A375 (cell line): ENCODE data around the gene OR5H6. TPM values are rescaled to one million over a fixed set of nuclear protein-coding genes. Genes with fewer than 3 reads are reported as not detected.

ENCODE experiments used
- total RNA-seq: library from RNA; depleted of rRNA; stranded (reverse); fragments of >200 nt; shearing (Covaris generic); gene quantifications from 2 replicates; pipeline ENCODE4 v1.2.3, GENCODE V29; 2014; rRNA removed

The OR5H6 gene
- not detected in 2 replicates for total RNA-seq

GRCh38 chr3:98263944-98264343 lies at the start of gene OR5H6:
OR5H6 (plus strand) TSS chr3:98264244; CDS start chr3:98264333, 89 bp downstream.

GRCh38 chr3:98282205-98282604 lies 18.2 kb downstream of the OR5H6 start, which contains the start of gene OR5H2:
OR5H2 (plus strand) TSS chr3:98282505; CDS start chr3:98282903, 398 bp downstream.

Other genes with a start within 250 kb of the OR5H6 start
- not detected in 2 replicates for gene GABRR3, start 228.9 kb upstream of the OR5H6 start, total RNA-seq
- gene OR5AC2, start 177.1 kb upstream of the OR5H6 start, total RNA-seq = not detected in 2 replicates
- not detected in 2 replicates for gene OR5H1, start 133.5 kb upstream of the OR5H6 start, total RNA-seq
- not detected in 2 replicates for gene OR5H14, start 116.8 kb upstream of the OR5H6 start, total RNA-seq
- not detected in 2 replicates for gene OR5H15, start 97.5 kb upstream of the OR5H6 start, total RNA-seq
- not detected in 2 replicates for gene OR5H2, start 18.3 kb downstream of the OR5H6 start, total RNA-seq
- gene OR5K4, start 89.6 kb downstream of the OR5H6 start, total RNA-seq = not detected in 2 replicates
- gene OR5K3, start 126.4 kb downstream of the OR5H6 start, total RNA-seq = not detected in 2 replicates
- not detected in 2 replicates for gene OR5K1, start 199.0 kb downstream of the OR5H6 start, total RNA-seq
- gene OR5K2, start 233.4 kb downstream of the OR5H6 start, total RNA-seq = not detected in 2 replicates